ENCODE results near the gene ARHGAP33.

DNA sequence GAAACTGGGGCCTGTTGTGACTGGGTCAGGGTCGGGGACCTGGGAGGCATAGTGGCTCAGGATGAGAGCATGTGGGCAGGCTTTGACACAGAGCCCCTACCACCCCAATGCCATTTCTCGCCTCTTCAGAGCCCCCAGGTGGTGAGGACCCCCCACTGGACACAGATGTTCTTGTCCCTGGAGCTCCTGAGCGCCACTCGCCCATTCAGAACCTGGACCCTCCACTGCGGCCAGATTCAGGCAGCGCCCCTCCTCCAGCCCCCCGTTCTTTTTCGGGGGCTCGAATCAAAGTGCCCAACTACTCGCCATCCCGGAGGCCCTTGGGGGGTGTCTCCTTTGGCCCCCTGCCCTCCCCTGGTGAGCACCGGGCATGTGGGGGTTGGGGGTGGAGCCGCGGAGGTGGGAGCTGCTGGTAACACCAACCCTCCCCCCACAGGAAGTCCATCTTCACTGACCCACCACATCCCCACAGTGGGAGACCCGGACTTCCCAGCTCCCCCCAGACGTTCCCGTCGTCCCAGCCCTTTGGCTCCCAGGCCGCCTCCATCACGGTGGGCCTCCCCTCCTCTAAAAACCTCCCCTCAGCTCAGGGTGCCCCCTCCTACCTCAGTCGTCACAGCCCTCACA, 43.5 kb upstream of the ARHGAP33 start:
- TF ChIP-seq, protein P1, sequence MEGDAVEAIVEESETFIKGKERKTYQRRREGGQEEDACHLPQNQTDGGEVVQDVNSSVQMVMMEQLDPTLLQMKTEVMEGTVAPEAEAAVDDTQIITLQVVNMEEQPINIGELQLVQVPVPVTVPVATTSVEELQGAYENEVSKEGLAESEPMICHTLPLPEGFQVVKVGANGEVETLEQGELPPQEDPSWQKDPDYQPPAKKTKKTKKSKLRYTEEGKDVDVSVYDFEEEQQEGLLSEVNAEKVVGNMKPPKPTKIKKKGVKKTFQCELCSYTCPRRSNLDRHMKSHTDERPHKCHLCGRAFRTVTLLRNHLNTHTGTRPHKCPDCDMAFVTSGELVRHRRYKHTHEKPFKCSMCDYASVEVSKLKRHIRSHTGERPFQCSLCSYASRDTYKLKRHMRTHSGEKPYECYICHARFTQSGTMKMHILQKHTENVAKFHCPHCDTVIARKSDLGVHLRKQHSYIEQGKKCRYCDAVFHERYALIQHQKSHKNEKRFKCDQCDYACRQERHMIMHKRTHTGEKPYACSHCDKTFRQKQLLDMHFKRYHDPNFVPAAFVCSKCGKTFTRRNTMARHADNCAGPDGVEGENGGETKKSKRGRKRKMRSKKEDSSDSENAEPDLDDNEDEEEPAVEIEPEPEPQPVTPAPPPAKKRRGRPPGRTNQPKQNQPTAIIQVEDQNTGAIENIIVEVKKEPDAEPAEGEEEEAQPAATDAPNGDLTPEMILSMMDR (IDR thresholded peaks at IDR 0.05; ENCODE audit: low read depth, low read length) = no peak
- TF ChIP-seq EZH2phosphoT487 (IDR thresholded peaks at IDR 0.05; ENCODE audit: low read depth) = no peak

Measured in OCI-LY3 (cell line).